GM18907 (cell line): ENCODE results near the gene C10orf143.

ENCODE experiments used
- ATAC-seq: cut with Tn5 transposase; IDR thresholded peaks from one replicate; pipeline ENCODE4 v1.9.1; 2021; ENCODE audit warnings: mild to moderate bottlenecking, moderate library complexity; ENCODE audit not compliant: unreplicated experiment

Gene C10orf143

DNA sequence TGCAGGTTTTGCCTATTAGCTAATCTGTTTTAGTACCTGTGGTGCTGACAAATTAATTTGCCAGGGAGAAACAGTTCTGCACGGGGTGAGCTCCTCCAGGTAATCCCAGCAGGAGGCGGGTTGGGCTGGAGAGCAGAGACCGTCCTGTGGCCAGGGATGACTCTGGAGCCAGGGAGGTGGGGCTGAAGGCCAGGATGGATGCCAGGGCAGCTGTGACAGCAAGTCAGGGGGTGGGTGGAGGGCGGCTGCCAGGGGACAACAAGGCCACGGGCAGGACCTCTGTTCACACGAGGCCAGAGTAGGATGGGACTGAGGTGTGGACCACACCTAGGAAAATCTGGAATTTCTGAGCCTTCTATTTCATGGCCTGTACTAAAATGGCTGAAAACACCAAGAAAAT, 48.9 kb downstream of the C10orf143 start:
- no peak for ATAC-seq

DNA sequence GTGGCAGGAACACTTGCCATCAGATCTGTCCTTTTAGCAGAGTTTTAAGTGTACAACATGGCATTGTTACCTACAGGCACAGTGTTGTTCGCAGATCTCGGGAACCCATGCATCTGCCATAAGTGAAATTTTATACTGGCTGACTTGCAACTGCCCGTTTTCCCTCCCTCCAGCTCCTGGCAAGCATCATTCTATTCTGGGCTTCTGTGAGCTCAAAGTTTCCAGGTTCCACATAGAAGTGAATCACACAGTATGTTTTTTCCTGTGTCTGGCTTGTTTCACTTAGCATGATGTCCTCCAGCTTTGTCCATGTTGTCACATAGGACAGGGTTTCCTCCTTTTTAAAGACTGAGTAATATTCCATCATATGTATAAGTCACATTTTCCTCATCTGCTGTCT, 56.6 kb downstream of the C10orf143 start:
- no peak for ATAC-seq

DNA sequence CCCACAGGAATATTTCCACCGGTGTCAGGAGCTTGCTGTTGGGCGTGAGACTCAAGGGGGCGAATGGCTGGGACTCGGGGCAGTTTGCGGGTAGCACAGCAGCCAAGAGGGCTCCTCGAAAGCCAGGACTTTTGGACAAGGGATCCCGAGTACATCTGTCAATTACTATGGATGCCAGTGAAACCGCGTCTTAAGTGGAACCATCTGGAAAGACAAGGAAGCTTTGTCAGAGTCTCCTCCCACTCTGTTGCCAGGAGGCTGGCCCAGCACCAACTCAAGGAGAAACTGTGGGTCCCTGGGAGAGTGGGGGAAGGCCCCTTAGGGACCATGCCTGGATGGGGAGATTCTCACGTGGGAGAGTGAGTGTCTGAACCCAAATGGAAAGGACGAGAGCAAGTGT, 57.1 kb downstream of the C10orf143 start:
- ATAC-seq = no peak

DNA sequence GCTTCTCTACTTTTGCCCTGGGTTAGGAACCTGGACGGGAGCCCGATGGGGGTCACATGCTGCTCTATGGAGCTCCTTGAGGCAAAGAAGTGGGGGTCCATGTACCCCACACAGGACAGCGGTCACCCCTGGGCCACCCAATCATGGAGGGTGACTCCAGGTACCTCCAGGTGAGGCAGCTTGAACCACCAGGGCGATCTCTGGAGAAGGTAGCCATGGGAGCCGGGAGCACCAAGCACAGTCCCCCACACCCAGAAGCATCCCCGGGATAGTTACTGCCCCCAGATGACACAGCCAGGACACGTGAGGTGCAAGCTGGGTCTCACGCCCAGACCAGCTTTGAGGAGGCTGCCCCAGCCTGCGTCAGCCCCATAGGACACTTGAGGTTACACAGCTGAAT, 58.4 kb downstream of the C10orf143 start:
- no peak for ATAC-seq

DNA sequence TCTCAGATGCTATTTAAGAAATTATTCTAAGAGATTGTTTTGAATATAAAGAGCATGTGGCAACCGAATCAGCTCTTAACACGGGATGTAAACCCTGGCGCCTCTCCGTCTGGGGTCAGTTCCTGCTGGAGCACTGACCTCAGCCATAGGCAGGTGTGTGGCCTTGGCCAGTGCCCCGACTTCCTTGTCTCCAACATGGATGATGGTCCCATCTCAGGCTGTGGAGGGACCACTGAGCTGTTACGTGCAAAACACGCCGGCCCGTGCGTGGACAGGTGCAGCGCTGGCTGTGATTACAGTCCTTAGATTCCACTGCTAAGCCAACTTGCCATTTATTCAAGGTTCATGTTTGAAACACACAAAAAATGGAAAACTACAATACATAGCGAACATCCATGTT, 59.9 kb downstream of the C10orf143 start:
- ATAC-seq = no peak

DNA sequence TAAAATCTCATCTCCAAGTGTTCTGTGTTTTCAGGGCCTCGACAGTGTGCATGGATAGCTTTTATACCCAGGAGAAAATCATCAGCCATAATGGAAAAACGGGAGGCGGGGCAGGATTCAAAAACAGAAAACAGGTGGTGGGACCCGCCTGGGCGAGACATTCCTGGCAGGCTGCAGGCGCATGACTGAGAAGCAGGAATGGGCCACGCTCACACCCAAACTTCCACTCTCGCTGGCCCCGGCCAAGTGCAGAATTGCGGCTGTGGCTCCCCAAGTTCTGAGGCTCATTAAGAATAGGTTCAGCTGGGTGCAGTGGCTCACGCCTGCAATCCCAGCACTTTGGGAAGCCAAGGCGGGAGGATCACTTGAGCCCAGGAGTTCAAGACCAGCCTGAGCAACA, 60.6 kb downstream of the C10orf143 start:
- no peak for ATAC-seq

DNA sequence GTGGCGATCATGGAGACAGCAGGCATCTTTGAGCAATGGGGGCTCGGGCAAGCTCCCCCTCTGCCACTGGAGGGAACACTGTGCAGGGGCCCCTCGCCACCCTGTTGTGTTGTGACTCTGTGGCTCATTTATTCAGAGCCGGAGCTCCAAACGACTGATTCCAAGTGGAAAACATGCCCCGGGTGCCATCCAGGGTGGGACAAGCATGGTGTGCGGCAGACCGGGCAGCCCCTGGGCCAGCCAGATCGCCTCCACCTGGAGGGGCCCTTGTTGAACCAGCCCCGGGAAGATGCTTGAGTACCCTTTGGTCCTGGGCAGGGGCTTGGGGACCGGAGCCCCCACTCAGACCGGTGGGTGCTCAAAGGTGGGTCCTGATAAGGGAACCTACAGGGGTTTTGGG, 61.4 kb downstream of the C10orf143 start:
- ATAC-seq = no peak

DNA sequence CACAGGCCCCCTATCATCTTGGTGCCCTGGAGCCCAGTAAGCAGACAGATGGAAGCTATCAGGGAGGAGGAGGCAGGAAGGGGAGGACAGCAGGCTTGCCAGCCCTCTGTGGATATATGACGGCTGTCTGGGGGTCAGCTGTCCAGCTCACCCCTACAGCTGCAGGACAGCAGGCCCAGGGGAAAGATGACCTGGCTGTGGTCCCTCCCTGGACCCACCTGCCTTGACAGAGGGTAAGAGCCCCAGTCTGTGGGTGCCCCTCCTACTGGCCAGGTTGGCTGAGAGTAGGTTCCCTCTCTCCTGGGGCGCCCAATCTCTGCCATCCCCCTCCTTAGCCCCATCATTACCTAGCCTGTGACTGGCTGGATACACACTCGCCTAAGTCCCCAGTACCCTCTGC, 62.5 kb downstream of the C10orf143 start:
- ATAC-seq = no peak

DNA sequence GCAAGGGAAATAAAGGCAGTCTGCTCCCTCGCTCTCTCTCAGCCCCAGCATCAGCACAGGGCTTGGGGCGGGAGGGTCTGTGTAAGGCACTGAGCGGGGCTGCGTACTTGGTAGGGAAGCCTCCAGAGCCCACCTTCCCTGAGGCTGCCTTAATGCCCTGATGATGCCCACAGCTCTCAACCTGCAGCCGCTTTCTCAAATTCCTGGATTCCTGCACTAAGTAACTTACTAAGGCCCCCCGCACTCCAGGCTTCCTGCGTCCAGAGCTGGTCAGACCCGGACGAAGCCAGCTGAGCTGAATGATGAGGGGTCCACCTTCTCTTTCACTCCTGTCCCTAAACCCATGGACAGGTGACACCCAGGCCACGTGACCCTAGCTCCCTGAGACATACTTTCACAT, 63.3 kb downstream of the C10orf143 start:
- no peak for ATAC-seq

DNA sequence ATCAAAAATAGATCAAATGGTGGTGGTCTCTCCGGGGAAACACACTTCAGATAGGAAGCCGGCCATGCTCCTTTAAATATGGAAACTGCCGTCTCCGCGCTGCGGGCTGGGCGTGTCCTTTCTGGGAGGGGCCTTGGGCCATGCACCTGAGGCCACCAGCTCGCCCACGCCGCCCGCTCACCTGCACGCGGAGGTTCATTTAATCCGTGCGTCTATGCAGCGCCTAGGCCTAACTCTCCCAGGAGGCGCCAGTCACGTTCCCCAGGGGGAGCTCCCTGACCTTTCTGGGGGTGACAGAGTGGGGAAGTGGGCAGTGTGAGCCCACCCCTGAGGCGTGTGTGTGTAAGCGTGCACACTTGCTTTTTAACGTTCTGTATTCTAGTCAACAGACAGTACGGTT, 64.0 kb downstream of the C10orf143 start:
- ATAC-seq = no peak

DNA sequence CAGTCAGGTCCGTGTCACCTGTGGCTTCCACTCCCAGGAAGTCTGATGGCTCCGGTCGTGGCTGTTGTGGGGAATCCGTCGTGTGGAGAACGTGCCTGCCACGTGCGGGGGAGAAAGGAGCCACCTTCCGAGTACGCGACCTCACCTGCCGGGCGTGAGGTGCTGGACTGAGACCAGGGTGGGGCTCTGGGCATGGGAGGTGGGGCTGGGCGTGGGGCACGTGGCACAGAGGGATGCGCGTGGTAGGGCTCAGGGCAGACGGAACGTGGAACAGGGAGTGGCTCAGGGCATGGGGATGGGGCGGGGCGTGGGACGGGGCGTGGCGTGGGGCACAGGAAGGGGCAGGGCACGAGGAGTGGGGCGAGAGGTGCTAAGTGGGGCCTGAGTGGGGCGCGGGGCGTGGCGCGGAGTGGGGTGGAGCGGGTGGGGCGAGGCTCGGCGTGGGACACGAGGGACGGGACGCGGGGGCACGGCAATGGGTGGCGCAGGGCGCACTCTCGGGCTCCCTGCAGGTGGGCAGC, 64.8 kb downstream of the C10orf143 start:
- no peak for ATAC-seq

DNA sequence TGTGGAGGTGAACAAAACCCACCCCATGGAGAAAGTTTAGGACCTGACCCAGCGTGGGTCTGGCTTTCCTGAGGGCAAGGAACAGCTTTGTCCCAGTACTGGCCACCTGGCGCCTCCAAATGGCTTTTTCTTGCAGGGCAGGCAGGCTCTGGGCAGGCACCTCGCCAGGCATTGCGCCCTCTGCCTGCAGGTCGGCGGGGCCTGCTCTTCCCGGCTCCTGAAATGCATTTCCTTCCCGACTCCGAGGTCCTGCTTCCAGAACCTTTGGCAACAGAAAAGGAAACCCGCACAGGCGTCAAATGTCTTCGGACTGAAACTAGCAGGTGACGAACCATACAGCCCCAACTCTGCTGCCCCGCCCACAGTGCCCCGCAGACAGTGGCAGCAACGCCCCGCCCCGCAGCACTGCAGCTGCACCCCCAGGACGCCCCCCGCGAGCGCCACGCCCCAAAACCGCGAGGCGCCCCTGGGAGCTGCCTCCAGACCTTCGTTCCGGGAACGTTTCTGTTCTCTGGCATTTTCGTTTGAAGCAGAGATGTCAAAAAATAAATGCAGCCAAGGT, 65.5 kb downstream of the C10orf143 start:
- no peak for ATAC-seq

DNA sequence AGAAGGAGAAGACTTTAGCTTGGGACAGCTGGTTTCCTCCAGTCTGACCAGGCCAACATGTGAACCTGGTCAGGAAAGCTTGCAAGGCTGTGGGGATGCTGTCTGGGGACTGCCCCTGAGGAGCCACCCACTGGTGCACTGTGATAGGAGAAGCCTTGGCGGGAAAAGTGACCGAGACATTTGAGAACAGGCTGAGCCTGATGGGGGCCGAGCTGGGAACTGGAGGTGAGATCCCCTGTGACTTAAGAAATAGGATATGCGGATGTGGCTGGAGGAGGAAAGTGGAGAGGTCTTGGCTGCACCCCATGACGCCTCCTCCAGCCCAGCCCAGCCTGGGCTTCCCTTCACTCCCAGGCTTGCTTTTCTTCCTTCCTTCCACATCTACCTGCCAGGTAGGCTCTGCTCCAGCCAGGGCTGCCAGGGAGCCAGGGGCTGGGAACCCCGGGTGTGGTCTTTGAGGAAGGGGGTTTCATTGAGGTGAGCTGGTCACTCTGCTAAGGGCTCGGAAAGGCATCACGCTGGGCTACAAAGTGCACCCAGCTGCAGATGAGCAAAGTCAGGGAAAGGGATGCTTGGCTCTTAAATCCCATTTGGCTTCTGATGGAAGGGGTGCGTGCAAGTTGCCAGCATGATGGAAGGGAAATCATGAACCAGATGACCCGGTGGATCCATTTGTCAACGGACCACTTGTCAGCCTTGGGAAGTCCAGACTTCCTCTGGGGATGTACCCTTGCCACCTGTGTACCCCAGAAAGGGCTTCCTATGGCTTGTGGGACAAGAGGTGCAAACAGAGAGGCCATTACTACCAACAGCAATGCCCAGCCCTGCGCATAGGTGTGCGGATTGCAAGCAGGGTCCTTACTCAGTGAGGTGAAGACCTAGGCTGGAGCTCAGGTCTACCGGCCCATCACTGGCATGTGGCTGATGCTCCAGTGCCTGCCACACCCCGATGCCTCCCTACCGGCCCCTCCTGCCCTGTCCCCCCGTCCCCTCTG, 66.3 kb downstream of the C10orf143 start:
- ATAC-seq = no peak

DNA sequence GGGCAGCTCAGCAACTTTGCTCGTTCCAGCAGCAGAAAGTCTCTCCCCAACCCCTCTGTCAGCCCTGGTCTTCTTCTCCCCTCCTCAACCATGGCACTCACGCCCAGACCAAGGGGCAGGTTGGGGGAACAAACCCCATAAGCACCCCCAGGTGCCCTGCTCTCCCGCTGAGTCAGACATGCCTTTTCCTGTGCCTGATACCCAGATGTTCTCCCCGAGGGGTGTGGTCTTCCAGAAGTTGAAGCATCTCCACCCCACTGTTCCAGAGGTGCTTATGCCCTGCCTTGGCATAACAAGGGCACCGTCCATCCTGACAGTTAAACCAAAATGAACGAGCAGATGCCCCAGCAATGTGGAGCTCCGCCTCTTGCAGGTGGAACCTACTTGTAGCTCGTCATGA, 67.1 kb downstream of the C10orf143 start:
- ATAC-seq = no peak

DNA sequence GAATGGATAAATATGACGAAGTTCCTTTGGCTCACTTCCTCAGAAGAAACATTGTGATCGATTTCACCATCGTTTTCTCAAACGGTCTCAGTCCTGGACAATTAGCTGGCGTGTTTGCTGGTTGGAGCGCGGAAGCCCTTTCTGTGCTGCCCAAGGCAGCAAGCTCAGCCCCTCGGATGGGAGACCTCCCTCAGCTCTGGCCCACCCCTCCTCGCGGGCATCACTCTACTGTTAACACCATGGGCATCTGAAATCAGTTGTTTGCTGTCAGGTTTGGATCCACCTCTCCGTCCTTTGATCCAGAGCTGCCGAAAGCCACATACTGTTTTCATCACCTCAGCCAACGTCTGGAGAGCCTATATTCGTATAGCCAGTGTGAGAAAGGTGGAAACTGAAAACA, 68.2 kb downstream of the C10orf143 start:
- ATAC-seq = no peak

DNA sequence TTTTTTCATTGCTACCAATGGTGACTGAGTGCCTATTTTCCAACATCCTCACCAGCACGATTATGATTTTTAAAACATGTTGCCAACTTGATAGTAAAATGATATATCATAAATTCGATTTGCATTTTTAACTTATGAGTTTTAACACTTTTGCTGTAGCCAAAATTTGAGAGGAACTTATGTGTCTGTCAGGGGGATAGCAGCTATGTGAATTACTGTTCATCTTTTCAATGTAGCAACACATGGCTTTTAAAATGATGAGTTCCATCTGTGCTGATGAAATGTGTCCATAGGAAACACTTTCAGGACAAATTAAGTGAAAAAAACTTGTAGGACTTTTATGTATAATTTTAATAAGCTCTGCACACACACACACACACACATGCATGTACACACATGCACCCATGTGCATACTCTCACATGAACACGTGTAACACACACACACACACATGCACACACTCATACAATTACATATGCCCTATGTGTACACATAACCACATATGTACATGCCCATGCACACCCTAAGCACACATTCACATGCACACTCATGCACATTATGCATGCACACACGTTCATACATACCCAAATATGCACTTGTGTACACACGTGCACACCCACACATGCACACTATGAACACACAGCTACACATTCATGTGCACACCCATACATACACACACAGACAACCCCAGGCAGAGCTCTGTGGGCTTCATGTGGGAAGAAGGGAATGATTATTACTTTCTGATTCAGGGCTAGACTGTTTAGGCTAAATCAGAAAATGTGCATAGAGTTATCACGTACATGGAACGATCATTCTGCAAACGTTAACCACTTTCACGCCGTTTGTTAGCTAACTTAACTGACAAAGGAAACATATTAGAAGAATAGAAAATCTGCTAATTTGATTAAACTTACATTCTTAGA, 68.9 kb downstream of the C10orf143 start:
- no peak for ATAC-seq

DNA sequence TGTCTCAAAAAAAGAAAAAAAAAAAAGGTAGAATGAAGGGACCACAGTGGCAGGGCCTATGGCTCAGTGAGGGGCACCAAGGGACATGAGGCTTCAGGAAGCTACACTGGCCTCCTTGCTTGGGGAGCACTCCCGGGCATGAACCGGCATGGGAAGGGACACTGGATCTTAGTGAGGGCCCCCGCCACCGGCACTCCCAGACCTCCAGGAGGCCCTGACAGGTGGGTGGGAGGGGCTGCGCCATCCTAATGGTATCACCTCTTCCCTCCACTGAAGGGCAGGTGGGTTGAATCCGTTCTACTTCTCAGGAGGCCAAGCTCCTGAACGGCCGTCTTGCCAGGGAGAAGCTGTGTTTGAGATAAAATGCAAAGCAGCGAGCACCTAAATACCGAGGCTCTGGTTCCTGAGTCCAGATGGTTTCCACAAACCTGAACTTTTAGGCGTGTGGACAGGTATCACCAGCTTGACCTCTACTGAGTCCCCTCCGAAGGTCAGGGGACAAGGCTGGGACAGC, 69.8 kb downstream of the C10orf143 start:
- ATAC-seq = no peak

DNA sequence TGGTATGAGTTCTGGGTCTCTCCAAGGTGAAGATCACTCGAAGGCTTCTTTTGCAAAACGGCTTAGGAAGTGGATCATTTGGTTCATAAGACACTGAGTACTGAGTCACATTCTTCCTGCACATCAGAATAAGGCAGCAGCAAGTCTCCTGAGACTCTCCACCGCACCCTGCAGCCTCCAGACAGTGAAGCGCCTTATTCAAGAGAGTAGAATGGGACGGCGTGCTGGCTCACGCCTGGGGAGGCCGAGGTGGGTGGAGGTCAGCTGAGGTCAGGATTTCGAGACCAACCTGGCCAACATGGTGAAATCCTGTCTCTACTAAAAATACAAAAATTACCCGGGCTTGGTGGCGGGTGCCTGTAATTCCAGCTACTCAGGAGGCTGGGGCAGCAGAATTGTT, 70.3 kb downstream of the C10orf143 start:
- ATAC-seq = no peak

DNA sequence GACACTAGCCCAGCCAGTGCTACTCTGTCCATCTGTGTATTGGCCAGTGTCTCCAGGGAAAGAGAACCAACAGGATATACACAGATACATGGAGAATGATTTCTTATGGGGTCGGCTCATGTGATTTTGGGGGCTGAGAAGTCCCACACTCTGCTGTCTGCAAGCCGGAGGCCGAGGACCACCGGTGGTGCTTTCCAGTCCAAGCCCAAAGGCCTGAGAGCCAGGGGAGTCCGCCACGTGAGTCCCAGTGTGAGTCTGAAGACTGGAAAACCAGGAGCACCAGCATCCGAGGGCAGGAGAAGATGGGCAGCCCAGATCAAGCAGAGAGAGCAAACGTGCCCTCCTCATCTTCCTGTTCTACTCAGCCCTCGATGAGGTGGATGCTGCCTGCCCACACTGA, 71.5 kb downstream of the C10orf143 start:
- no peak for ATAC-seq

DNA sequence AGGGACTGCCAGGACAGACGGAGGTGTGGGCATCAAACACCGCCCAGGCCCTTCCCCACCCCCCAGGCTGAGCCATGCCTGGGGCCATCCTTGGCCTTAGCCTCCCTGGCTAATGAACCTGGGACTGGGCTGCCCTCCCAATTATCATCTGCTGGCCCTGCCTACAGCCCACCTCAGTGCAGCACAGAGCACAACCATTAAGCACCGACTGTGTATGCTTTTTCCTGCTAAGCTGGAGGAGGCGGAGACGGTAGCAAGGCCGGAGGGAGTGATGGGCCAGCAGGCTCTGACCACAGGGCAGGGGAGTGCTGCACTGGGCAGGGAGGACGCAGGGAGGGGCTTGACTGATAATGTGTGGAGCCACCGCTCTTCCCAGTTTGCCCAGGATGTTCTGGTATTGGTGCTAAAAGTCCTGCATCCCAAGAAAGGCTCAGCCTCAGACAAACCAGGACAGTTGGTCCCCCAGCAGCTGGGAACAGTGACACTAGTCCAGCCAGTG, 72.0 kb downstream of the C10orf143 start:
- no peak for ATAC-seq
